Aorta (tissue), 5 donors: ENCODE measurements around the gene JMJD7. TPM values are rescaled to one million over a fixed set of nuclear protein-coding genes. Genes with fewer than 3 reads are reported as not detected.

ENCODE experiments used
- ATAC-seq: fragments of 200-7000 bp; cut with Tn5 transposase; one replicate; pipeline ENCODE4 v1.9.1; 2022; ENCODE audit warnings: moderate library complexity; ENCODE audit not compliant: low FRiP score
- DNase-seq, 2 donors: peaks; one replicate each; pipeline ENCODE4 v3.0.0-alpha.2; 2020
- H3K27ac ChIP-seq, 2 donors: one replicate each; pipeline ENCODE4 v1.5.1; 2013; ENCODE audit warnings: low read length in 2 of 2, mild to moderate bottlenecking in 2 of 2, moderate library complexity in 2 of 2, control low read depth in 1 of 2, inconsistent platforms in 1 of 2, low read depth in 1 of 2
- H3K27me3 ChIP-seq, 2 donors: one replicate each; pipeline ENCODE4 v1.6.1; 2013; ENCODE audit warnings: control low read depth in 1 of 2, low read length in 1 of 2, mild to moderate bottlenecking in 1 of 2, moderate library complexity in 1 of 2; ENCODE audit not compliant: insufficient read depth in 2 of 2, control insufficient read depth in 1 of 2
- H3K36me3 ChIP-seq, 2 donors: one replicate each; pipeline ENCODE4 v1.6.1; 2013; ENCODE audit warnings: control low read depth in 1 of 2, low read length in 1 of 2, mild to moderate bottlenecking in 1 of 2; ENCODE audit not compliant: insufficient read depth in 2 of 2, control insufficient read depth in 1 of 2
- H3K4me1 ChIP-seq, 2 donors: one replicate each; pipeline ENCODE4 v1.6.1; 2013; ENCODE audit warnings: low read length in 2 of 2, control low read depth in 1 of 2, mild to moderate bottlenecking in 1 of 2, moderate library complexity in 1 of 2; ENCODE audit not compliant: insufficient read depth in 2 of 2, control insufficient read depth in 1 of 2
- H3K4me3 ChIP-seq, 2 donors: one replicate each; pipeline ENCODE4 v1.5.1; 2013; ENCODE audit warnings: low read length in 2 of 2, control low read depth in 1 of 2, mild to moderate bottlenecking in 1 of 2
- H3K9me3 ChIP-seq: one replicate; pipeline ENCODE4 v1.6.1; 2013; ENCODE audit warnings: mild to moderate bottlenecking, low read length; ENCODE audit not compliant: control insufficient read depth
- WGBS, 2 donors: extraction: QIAGEN DNeasy Blood & Tissue Kit; methylation state at CpG; one replicate each; pipeline ENCODE4 v1.1.7; 2013; 5-methylcytosine and 5-hydroxymethylcytosine counted together
- intact Hi-C, 2 donors: fragments of 100-400 bp; cut with DNase I; formaldehyde crosslinking; loops; one replicate each; pipeline versions ENCODE4 v1.14.2 to v1.15.0; 2022
- polyA plus RNA-seq, 2 donors: library from polyadenylated mRNA; stranded (reverse); fragments of 200-250 nt; gene quantifications; one replicate each; pipeline ENCODE4 v1.2.3, GENCODE V29; 2013
- total RNA-seq, 2 donors: library from RNA; stranded (reverse); fragmentation: NEBNext Ultra II Directional; extraction: Animal tissue kit (Norgen Biotek cat#: 25700); gene quantifications; one replicate each; pipeline ENCODE4 v1.2.1, GENCODE V29; 2021
- donor health status: healthy with polysubstance abuse.
- donor health status: Bipolar disorder and iron deficiency.
- donor health status: DM: no; HTN: no; CAD: no.
- donor health status: DM: no; HTN: no; CAD: no.
- donor health status: DM: yes; HTN: yes; CAD: no.

The JMJD7 gene
- total and polyA plus RNA-seq, 4 donors = 7.0 to 12.6 (median 10.0) TPM

DNA sequence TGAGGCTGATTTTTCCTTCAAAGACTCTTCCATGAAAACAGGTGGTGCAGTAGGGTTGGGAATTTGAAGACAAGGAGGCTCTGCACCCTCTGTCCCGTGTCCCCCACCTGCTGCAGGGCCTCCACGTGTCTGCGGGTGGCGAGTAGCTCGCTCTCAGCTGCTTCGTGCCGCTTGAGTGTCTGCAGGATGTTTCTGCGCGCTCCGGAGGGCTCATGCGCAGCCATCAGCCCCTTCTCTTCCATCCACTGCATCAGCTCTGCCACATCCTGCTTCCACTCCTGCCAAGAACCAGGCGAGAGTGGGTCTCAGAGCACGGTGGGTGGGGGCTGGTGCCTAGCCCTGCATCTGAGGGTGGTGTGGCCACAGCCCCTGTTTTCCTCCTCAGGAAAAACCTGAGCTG, 48.1 kb downstream of the JMJD7 start:
- Histone ChIP-seq H3K27me3 (no peaks in the 10 kb centered on the region), H3K27ac (no peak overlapping the region), H3K36me3 (no peaks in the 10 kb centered on the region), H3K9me3 (no peaks in the 10 kb centered on the region), H3K4me1 (no peaks in the 10 kb centered on the region), H3K4me3 (no peak overlapping the region)
- intact Hi-C loops = no loop called here
- WGBS, 2 donors = 90 to 91% methylated on average over 13 of the region's 13 CpGs
- ATAC-seq = no peak
- no peak for DNase-seq

DNA sequence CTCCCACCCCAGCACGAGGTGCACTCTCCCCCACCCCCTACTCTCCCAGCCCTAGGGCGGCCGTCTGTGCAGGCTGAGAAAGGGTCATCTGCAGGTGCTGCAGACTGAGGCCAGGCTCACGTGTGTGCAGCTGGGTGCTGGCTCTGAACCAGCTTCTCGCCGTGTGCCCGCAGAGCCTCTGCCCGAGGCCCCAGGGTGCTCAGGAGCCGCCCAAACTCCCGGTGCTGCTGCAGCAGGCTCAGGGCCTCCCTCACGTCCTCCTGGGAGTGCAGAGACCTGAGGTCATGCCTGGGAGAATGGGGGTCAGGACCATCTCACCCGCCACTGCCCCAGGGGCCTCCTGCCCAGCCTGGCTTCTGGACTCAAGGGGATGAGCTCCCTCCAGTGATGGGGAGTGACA, 48.8 kb downstream of the JMJD7 start:
- DNase-seq (no peak), ATAC-seq (no peak)
- Histone ChIP-seq H3K27ac (no peak overlapping the region), H3K4me1 (no peaks in the 10 kb centered on the region), H3K9me3 (no peaks in the 10 kb centered on the region), H3K4me3 (no peak overlapping the region), H3K27me3 (no peaks in the 10 kb centered on the region), H3K36me3 (no peaks in the 10 kb centered on the region)
- WGBS, 2 donors = 80 to 82% methylated on average over 12 of the region's 12 CpGs
- intact Hi-C loops = no loop called here

DNA sequence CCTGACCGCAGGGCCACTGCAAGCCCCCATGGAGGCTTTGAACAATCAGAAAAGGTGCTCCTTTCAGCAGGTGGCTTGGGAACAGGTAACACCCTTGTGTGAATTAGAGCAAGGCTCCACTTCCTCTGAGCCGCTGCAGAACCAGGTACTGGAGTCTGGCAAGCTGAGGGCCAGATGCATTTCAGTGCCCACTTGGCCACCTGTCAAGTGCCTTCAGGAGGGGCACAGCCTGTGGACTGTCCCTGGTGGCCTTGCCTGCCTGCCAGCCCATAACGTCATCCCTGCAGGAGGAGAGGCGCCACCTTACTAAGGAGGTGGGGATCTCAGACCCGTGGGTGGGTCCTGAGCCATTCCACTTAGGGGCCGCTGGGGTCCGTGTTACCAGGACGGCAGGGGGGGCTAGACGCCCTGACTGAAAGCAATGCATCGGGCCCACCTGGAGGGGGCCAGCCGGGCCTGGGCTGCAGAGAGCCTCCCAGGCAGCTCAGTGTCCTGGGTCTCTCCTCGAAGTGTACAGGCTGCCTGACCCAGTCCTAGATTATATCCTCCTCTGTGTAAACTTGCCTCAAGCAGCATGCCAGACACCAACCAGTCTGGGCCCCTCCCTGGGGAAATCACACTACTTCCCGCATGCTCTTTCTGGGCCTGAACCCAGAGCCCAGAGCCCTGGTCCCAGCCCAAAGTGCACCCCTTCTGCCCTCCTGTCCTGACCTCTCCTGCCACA, 49.9 kb downstream of the JMJD7 start:
- 80 to 84% methylated on average over 13 of the region's 13 CpGs for WGBS, 2 donors
- no peak for DNase-seq
- H3K36me3 ChIP-seq = no peaks in the 10 kb centered on the region
- no peaks in the 10 kb centered on the region for H3K4me1 ChIP-seq
- no peak for ATAC-seq
- intact Hi-C loops = no loop called here
- no peak overlapping the region for H3K27ac ChIP-seq
- H3K27me3 ChIP-seq = no peaks in the 10 kb centered on the region
- H3K4me3 ChIP-seq = no peak overlapping the region
- no peaks in the 10 kb centered on the region for H3K9me3 ChIP-seq

DNA sequence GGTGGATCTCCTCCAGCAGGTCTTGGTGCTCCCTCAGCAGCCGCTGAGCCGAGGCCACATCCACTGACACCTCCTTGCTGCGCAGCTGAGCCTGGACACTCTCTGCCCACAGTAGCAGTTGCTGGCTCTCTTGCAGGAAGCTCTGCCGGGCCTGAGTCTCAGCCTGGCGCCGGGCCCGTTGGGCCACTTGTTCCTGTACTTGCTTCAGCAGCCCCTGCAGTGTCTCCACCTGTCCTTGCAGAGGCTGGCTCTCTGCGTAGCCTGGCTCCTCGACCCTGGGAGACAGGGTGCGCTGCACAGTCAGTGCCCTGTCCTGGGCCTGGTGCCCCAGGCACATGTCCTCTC, 50.4 kb downstream of the JMJD7 start:
- 87 to 88% methylated on average over 10 of the region's 10 CpGs for WGBS, 2 donors
- no peak for ATAC-seq
- no peaks in the 10 kb centered on the region for H3K36me3 ChIP-seq

DNA sequence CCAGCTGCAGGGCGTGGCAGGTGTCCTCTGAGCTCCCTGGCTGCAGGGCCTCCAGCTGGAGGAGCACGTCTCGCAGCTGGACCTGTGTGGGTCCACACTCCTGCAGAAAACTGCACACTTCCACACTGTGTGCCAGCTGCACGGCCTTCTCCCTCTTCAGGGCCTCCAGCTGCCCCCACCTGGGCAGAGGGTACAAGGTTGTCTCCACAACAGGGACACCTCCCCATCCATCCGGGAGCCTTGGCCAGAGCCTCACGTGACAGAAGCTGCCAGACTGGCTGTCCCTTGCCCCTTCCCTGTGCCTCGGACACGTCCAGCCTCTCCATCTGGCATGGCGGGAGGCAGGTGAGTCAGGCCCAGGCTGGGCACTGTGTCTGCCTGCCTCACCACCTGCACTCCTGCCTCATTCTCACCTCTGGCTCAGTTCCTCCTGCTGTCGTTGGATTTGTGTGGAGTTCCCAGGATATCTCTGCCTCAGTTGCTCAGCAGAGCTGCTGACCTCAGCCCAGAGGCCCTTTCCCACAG, 51.5 kb downstream of the JMJD7 start:
- WGBS, 2 donors = 94 to 96% methylated on average over 10 of the region's 10 CpGs
- Histone ChIP-seq H3K4me3 (no peak overlapping the region), H3K27ac (no peak overlapping the region), H3K36me3 (no peaks in the 10 kb centered on the region), H3K27me3 (no peaks in the 10 kb centered on the region), H3K9me3 (no peaks in the 10 kb centered on the region), H3K4me1 (no peaks in the 10 kb centered on the region)
- DNase-seq (no peak), ATAC-seq (no peak)
- intact Hi-C loops = no loop called here

More for the DNA sequence above, 50.4 kb downstream of the JMJD7 start:
- no peaks in the 10 kb centered on the region for H3K9me3 ChIP-seq
- no peak overlapping the region for H3K27ac ChIP-seq
- H3K27me3 ChIP-seq = no peaks in the 10 kb centered on the region
- DNase-seq = no peak
- intact Hi-C loops = no loop called here
- H3K4me3 ChIP-seq = no peak overlapping the region
- no peaks in the 10 kb centered on the region for H3K4me1 ChIP-seq

DNA sequence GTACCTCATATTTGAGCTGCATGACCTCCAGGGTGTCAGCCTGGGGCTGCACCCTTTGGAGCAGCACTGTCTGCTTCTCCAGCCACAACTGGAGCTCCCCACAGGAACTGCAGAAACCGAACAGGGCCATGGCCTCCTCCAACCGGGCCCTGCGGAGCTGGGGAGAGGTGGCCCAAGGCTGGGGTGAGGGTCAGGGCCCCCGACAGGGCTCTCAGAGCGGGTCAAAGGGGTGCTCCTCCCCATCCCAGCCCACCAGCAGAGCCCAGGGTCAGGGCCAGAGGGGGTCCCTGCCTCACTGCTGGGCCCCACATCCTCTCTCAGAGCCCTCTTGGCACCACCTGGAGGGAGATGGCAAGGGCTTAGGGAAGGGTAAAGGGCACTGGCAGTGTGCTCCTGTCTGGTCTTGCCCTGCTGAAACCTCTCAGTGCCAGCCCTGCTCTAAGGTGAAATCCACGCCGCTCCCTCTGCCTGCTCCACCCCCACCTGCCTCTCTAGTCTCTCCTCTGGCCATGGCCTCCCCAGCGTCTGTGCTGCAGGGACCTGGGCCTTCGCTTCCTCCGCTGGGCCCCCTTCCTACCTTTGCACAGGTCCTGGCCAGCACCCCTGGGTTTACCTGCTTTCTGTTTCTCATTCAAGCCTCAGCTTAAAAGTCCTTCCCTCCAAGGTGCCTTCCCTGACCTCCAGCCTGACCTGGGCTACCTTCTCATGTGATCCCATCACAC, 52.4 kb downstream of the JMJD7 start:
- DNase-seq (no peak), ATAC-seq (no peak)
- Histone ChIP-seq H3K4me3 (no peak overlapping the region), H3K27ac (no peak overlapping the region), H3K9me3 (no peaks in the 10 kb centered on the region), H3K27me3 (no peaks in the 10 kb centered on the region), H3K36me3 (no peaks in the 10 kb centered on the region), H3K4me1 (no peaks in the 10 kb centered on the region)
- WGBS, 2 donors = 99% methylated on average over 10 of the region's 10 CpGs
- intact Hi-C loops = no loop called here

DNA sequence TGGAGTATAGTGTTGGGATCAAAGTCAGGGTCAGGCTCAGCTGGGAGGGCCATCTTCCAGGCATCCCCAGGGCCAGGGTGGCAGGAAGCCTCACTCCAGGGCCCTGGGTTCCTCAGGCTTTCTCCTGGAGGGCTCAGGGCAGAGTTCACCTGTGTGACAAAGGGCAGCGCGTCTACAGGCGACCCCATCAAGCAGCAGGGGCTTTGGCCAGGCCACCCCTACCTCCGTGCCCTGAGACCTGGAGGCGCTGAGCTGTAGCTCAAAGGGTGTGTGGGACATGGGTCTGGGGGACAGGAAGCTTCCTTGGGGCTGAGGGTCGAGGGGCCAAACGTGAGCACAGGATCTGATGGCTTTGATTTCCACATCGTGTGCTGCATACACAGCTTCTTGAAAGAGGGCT, 53.2 kb downstream of the JMJD7 start:
- Histone ChIP-seq H3K27ac (no peak overlapping the region), H3K36me3 (no peaks in the 10 kb centered on the region), H3K4me3 (no peak overlapping the region), H3K9me3 (no peaks in the 10 kb centered on the region), H3K27me3 (no peaks in the 10 kb centered on the region), H3K4me1 (no peaks in the 10 kb centered on the region)
- ATAC-seq (no peak), DNase-seq (no peak)
- intact Hi-C loops = no loop called here
- 92 to 97% methylated on average over 8 of the region's 8 CpGs for WGBS, 2 donors

DNA sequence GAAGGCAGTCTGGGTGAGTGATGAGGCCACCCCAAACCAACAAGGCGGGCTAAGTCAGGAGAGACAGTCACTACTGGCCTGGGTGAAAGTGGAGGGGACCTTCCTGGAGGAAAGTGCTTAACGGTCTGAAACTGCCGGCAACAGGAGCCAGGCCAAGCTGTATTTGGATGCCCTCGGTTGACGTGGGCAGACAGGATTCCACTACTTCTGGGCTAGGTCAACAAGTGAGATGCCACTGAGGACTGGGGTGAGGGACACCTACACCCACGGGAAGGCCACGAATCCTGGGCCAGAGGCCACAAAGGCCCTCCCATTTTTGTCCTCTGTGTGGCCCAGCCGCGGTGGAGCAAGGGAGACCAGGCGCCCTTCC, 53.6 kb downstream of the JMJD7 start:
- ATAC-seq (no peak), DNase-seq (no peak)
- Histone ChIP-seq H3K4me3 (no peak overlapping the region), H3K27me3 (no peaks in the 10 kb centered on the region), H3K36me3 (no peaks in the 10 kb centered on the region), H3K9me3 (no peaks in the 10 kb centered on the region), H3K27ac (no peak overlapping the region), H3K4me1 (no peaks in the 10 kb centered on the region)
- intact Hi-C loops = no loop called here
- 24 to 25% methylated on average over 10 of the region's 10 CpGs for WGBS, 2 donors
